HG02623 (cell line): ENCODE data around the gene ADH1B.
"Not testable (repeated sequence)": the region's sequence is repeated elsewhere in the genome, so short reads cannot be mapped to it uniquely, and the experiment has no call there.

Experiments used
- ATAC-seq: cut with Tn5 transposase; IDR thresholded peaks from one replicate; pipeline ENCODE4 v1.9.1; 2021; ENCODE audit warnings: moderate library complexity; ENCODE audit not compliant: unreplicated experiment

Gene ADH1B

GRCh38 chr4:99324979-99325378 is 3.8 kb upstream of the ADH1B start:
- ATAC-seq = no peak

- ATAC-seq = no peak
Observed at GRCh38 chr4:99324361-99324760, 3.2 kb upstream of the ADH1B start.

GRCh38 chr4:99323756-99324155 is 2.6 kb upstream of the ADH1B start:
- no peak for ATAC-seq

- ATAC-seq = not testable (repeated sequence)
Observed at GRCh38 chr4:99317811-99318210, 3.4 kb downstream of the ADH1B start.

GRCh38 chr4:99317354-99317753 is 3.8 kb downstream of the ADH1B start:
- no peak for ATAC-seq

GRCh38 chr4:99315839-99316238 is 5.4 kb downstream of the ADH1B start:
- ATAC-seq = no peak

GRCh38 chr4:99314211-99314610 is 7.0 kb downstream of the ADH1B start:
- ATAC-seq = no peak

GRCh38 chr4:99310389-99310788 is 10.8 kb downstream of the ADH1B start:
- ATAC-seq = no peak

GRCh38 chr4:99305638-99306400 is 15.4 kb downstream of the ADH1B start:
- no peak for ATAC-seq

GRCh38 chr4:99301376-99302164 is 19.6 kb downstream of the ADH1B start:
- no peak for ATAC-seq

- ATAC-seq = no peak
Observed at GRCh38 chr4:99300934-99301333, 20.3 kb downstream of the ADH1B start.

GRCh38 chr4:99293357-99293756 is 27.8 kb downstream of the ADH1B start:
- ATAC-seq = no peak

- no peak for ATAC-seq
Observed at GRCh38 chr4:99290848-99291786, 30.1 kb downstream of the ADH1B start, which contains the start of gene ADH1A. Gene ADH1A, minus strand, starts transcription at chr4:99290985. Its CDS starts 71 bp downstream, at chr4:99290914.

- no peak for ATAC-seq
Observed at GRCh38 chr4:99285387-99285786, 35.8 kb downstream of the ADH1B start.

GRCh38 chr4:99282731-99283130 is 38.5 kb downstream of the ADH1B start:
- ATAC-seq = no peak

- ATAC-seq = no peak
Observed at GRCh38 chr4:99281261-99281660, 39.9 kb downstream of the ADH1B start.

- no peak for ATAC-seq
Observed at GRCh38 chr4:99276417-99276816, 44.8 kb downstream of the ADH1B start.

- no peak for ATAC-seq
Observed at GRCh38 chr4:99275885-99276284, 45.3 kb downstream of the ADH1B start.

- no peak for ATAC-seq
Observed at GRCh38 chr4:99275050-99275449, 46.2 kb downstream of the ADH1B start.

GRCh38 chr4:99273704-99274103 is 47.5 kb downstream of the ADH1B start:
- no peak for ATAC-seq

- no peak for ATAC-seq
Observed at GRCh38 chr4:99264927-99265326, 56.3 kb downstream of the ADH1B start.
